Measurements from ENCODE around the gene FAM219A. TPM values are rescaled to one million over a fixed set of nuclear protein-coding genes. Genes with fewer than 3 reads are reported as not detected.

FAM219A gene
- total RNA-seq, 1 experiment from 2014 or later: 13.1 TPM

- in situ Hi-C loops (cut with HindIII; ENCODE audit: low pct_unique_long_range_greater_than_20kb, low sequenced_read_pairs): no loop called here
- no peak for DNase-seq (ENCODE audit: low read depth)
Measured at GRCh38 chr9:34385561-34386230, 72.7 kb downstream of the FAM219A start.

- in situ Hi-C loops (cut with HindIII; ENCODE audit: low pct_unique_long_range_greater_than_20kb, low sequenced_read_pairs): no loop called here
- no peak for DNase-seq (ENCODE audit: low read depth)
Measured at GRCh38 chr9:34384368-34385165, 73.8 kb downstream of the FAM219A start.

GRCh38 chr9:34383904-34384303 lies 74.5 kb downstream of the FAM219A start:
- in situ Hi-C loops (cut with HindIII; ENCODE audit: low pct_unique_long_range_greater_than_20kb, low sequenced_read_pairs): no loop called here
- no peak for DNase-seq (ENCODE audit: low read depth)

GRCh38 chr9:34382879-34383278 lies 75.5 kb downstream of the FAM219A start:
- in situ Hi-C loops (cut with HindIII; ENCODE audit: low pct_unique_long_range_greater_than_20kb, low sequenced_read_pairs): no loop called here
- no peak for DNase-seq (ENCODE audit: low read depth)

GRCh38 chr9:34382054-34382453 lies 76.3 kb downstream of the FAM219A start:
- DNase-seq (ENCODE audit: low read depth): no peak
- in situ Hi-C loops (cut with HindIII; ENCODE audit: low pct_unique_long_range_greater_than_20kb, low sequenced_read_pairs): no loop called here

- in situ Hi-C loops (cut with HindIII; ENCODE audit: low pct_unique_long_range_greater_than_20kb, low sequenced_read_pairs): no loop called here
- DNase-seq (ENCODE audit: low read depth): no peak
Measured at GRCh38 chr9:34381323-34381722, 77.0 kb downstream of the FAM219A start.

GRCh38 chr9:34380511-34381315 lies 77.7 kb downstream of the FAM219A start:
- DNase-seq (ENCODE audit: low read depth): no peak
- in situ Hi-C loops (cut with HindIII; ENCODE audit: low pct_unique_long_range_greater_than_20kb, low sequenced_read_pairs): no loop called here

GRCh38 chr9:34380034-34380510 lies 78.3 kb downstream of the FAM219A start:
- in situ Hi-C loops (cut with HindIII; ENCODE audit: low pct_unique_long_range_greater_than_20kb, low sequenced_read_pairs): no loop called here
- no peak for DNase-seq (ENCODE audit: low read depth)

- in situ Hi-C loops (cut with HindIII; ENCODE audit: low pct_unique_long_range_greater_than_20kb, low sequenced_read_pairs): no loop called here
- DNase-seq (ENCODE audit: low read depth): peak; percentile 72
Measured at GRCh38 chr9:34379334-34380033, 78.9 kb downstream of the FAM219A start.

- in situ Hi-C loops (cut with HindIII; ENCODE audit: low pct_unique_long_range_greater_than_20kb, low sequenced_read_pairs): no loop called here
- DNase-seq (ENCODE audit: low read depth): no peak
Measured at GRCh38 chr9:34378376-34379060, 79.9 kb downstream of the FAM219A start.

GRCh38 chr9:34377404-34377746 lies 81.0 kb downstream of the FAM219A start:
- DNase-seq (ENCODE audit: low read depth): no peak
- in situ Hi-C loops (cut with HindIII; ENCODE audit: low pct_unique_long_range_greater_than_20kb, low sequenced_read_pairs): no loop called here

- DNase-seq (ENCODE audit: low read depth): peak; percentile 93
- in situ Hi-C loops (cut with HindIII; ENCODE audit: low pct_unique_long_range_greater_than_20kb, low sequenced_read_pairs): no loop called here
Measured at GRCh38 chr9:34376596-34377403, 81.6 kb downstream of the FAM219A start, which contains the start of gene MYORG. MYORG (minus strand) TSS chr9:34376898; CDS start chr9:34372943, 3,955 bp downstream.

GRCh38 chr9:34375901-34376595 lies 82.3 kb downstream of the FAM219A start:
- DNase-seq (ENCODE audit: low read depth): peak; percentile 24
- in situ Hi-C loops (cut with HindIII; ENCODE audit: low pct_unique_long_range_greater_than_20kb, low sequenced_read_pairs): no loop called here

- DNase-seq (ENCODE audit: low read depth): no peak
- in situ Hi-C loops (cut with HindIII; ENCODE audit: low pct_unique_long_range_greater_than_20kb, low sequenced_read_pairs): no loop called here
Measured at GRCh38 chr9:34374905-34375552, 83.3 kb downstream of the FAM219A start.

- in situ Hi-C loops (cut with HindIII; ENCODE audit: low pct_unique_long_range_greater_than_20kb, low sequenced_read_pairs): no loop called here
- no peak for DNase-seq (ENCODE audit: low read depth)
Measured at GRCh38 chr9:34374339-34374738, 84.0 kb downstream of the FAM219A start.

- no peak for DNase-seq (ENCODE audit: low read depth)
- in situ Hi-C loops (cut with HindIII; ENCODE audit: low pct_unique_long_range_greater_than_20kb, low sequenced_read_pairs): no loop called here
Measured at GRCh38 chr9:34373749-34374148, 84.6 kb downstream of the FAM219A start.
